GM12873 (cell line): ENCODE results near the gene EBF3.

Experiments used
- TF ChIP-seq, protein P1 (sequence below): IDR thresholded peaks from 2 replicates; pipeline ENCODE4 v1.5.1; 2012; ENCODE audit warnings: low read depth, mild to moderate bottlenecking, moderate library complexity, low read length, control low read depth; ENCODE audit not compliant: insufficient read depth; ENCODE audit errors: missing control alignments

EBF3 gene

GRCh38 chr10:129816656-129817045 is 147.4 kb downstream of the EBF3 start:
- TF ChIP-seq, protein P1, sequence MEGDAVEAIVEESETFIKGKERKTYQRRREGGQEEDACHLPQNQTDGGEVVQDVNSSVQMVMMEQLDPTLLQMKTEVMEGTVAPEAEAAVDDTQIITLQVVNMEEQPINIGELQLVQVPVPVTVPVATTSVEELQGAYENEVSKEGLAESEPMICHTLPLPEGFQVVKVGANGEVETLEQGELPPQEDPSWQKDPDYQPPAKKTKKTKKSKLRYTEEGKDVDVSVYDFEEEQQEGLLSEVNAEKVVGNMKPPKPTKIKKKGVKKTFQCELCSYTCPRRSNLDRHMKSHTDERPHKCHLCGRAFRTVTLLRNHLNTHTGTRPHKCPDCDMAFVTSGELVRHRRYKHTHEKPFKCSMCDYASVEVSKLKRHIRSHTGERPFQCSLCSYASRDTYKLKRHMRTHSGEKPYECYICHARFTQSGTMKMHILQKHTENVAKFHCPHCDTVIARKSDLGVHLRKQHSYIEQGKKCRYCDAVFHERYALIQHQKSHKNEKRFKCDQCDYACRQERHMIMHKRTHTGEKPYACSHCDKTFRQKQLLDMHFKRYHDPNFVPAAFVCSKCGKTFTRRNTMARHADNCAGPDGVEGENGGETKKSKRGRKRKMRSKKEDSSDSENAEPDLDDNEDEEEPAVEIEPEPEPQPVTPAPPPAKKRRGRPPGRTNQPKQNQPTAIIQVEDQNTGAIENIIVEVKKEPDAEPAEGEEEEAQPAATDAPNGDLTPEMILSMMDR = no peak

DNA sequence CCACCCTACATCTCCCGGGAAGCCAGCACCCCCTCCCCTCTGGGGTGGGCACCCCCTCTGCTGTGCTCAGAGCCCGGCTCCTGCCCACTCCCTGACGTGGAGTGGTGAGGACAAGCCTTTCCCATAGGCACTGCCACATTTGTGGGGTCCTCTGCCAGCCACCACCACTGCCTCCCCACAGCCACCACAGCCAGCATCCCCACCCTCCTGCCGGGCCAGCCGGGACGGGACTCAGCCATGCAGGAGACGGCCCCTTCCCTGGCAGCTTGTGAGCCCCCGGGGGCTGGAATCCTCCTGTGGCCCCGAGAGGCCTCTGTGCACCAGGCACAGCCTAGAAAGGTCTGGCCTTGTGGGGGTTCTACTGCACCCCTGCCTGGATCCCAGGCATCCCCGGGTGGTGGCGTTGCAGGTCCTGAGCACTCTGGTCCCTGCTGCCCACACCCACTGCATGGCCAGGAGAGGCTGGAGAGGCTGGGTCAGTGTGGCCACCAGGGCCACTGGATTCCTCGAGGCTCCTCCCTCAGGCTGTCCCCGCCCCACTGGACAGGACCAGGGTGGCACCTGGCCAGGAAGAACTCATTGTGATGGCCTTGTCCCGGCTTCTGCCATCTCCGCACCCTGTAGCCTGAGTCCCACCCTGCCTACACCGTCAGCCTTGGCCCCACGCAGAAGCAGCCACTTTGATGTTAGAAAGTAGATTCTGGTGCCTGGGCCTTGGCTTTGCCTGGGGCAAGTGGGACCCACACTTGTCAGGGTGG is 148.0 kb downstream of the EBF3 start:
- TF ChIP-seq, protein P1 = no peak

GRCh38 chr10:129814681-129815646 is 149.1 kb downstream of the EBF3 start:
- TF ChIP-seq, protein P1 = no peak

DNA sequence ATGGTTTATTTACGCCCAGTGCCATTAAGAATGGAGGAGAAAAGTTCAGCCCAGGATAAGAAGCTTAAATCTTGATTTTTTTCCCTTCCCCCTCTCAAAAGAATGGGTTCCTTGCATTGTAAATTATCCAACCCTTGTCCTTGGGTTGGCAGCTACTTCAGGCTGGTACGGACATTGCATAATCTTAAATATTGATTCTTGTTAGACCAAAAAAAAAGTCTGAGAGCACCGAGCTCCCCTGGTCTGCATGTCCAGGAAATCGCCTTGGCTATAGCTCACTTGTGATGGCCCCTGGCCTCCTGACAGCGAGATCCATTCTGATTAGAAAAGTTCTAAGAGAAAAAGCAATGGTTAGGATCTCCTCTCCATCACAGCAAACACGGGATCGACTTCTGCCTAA is 151.7 kb downstream of the EBF3 start:
- TF ChIP-seq, protein P1 = no peak

GRCh38 chr10:129811208-129811607 is 152.9 kb downstream of the EBF3 start:
- TF ChIP-seq, protein P1 = no peak

- TF ChIP-seq, protein P1 = no peak
These were observed 154.2 kb downstream of the EBF3 start for GRCh38 chr10:129809841-129810240.

- TF ChIP-seq, protein P1 = no peak
These were observed 154.6 kb downstream of the EBF3 start for GRCh38 chr10:129809431-129809830.
